ENCODE measurements around the gene PPP2R3A. TPM values are rescaled to one million over a fixed set of nuclear protein-coding genes. Genes with fewer than 3 reads are reported as not detected.

PPP2R3A gene
- total RNA-seq, 1 donor from 2014 or later, result 19.3 TPM

DNA sequence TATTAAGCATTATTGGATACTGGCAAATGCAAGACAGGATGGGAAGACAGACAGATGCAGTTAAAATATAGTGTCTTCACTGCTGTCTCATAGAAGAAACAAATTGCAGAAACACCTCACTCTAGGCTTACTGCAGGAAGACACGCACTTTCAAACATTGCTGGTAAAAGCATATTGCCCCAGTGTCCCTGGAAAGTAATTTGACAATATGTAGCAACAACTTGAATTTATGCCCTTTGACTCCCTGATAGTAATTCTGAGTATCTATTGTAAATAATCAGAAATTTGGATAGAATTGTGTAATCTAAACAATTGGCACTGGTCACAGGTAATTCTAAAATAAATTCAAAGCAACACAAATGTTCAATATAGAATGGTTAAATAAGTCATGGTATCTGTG, 168.6 kb downstream of the PPP2R3A start:
- TF ChIP-seq, protein P1, sequence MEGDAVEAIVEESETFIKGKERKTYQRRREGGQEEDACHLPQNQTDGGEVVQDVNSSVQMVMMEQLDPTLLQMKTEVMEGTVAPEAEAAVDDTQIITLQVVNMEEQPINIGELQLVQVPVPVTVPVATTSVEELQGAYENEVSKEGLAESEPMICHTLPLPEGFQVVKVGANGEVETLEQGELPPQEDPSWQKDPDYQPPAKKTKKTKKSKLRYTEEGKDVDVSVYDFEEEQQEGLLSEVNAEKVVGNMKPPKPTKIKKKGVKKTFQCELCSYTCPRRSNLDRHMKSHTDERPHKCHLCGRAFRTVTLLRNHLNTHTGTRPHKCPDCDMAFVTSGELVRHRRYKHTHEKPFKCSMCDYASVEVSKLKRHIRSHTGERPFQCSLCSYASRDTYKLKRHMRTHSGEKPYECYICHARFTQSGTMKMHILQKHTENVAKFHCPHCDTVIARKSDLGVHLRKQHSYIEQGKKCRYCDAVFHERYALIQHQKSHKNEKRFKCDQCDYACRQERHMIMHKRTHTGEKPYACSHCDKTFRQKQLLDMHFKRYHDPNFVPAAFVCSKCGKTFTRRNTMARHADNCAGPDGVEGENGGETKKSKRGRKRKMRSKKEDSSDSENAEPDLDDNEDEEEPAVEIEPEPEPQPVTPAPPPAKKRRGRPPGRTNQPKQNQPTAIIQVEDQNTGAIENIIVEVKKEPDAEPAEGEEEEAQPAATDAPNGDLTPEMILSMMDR (IDR thresholded peaks at IDR 0.05; ENCODE audit: unreplicated experiment), result no peak
- Mint-ChIP-seq H3K9me3 (ENCODE audit: unreplicated experiment) (no peaks in the 10 kb centered on the region), H3K4me1 (ENCODE audit: unreplicated experiment) (peaks cover 6% of the 10 kb centered on the region), H3K4me3 (ENCODE audit: unreplicated experiment) (no peak overlapping the region), H3K36me3 (ENCODE audit: low read depth, unreplicated experiment) (no peaks in the 10 kb centered on the region), H3K27ac (ENCODE audit: unreplicated experiment) (no peak overlapping the region), H3K27me3 (ENCODE audit: unreplicated experiment) (no peaks in the 10 kb centered on the region)
- no peak for DNase-seq (ENCODE audit: low spot score)

DNA sequence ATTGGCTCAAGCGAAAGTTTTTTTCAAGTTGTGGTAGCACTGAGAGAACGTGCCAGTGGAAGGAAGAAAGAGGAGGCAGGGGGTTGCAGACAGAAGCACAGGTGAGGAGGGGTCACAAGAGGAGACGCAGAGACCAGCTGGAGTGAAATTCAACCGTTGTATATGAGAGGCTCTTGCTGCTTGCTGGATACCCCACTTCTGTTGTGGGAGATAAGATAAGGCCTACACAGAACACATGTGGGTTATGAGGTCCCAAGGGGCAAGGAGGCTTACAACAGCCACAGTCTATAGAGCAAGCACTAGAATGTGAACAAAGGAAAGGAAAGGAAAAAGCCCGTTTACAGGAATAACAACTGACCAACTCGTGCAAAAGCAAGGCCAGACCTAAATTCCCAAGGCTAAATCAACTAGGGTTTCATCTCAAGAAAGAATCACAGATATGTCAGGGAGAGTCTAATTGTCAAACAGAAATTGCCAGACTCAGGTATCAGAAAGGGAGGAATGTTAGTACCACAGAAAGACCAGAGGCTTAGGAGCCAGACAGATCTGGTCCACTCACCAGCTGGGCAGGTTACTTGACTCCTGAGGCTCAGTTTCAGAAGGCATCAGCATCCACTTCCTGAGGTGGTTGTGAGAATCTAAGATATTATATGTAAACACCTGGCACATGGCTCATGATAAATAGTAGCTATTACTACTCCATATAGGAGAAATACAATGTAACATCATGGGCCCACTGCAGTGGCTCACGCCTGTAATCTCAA, 169.7 kb downstream of the PPP2R3A start:
- Mint-ChIP-seq H3K27ac (ENCODE audit: unreplicated experiment) (peak overlapping the region; percentile 59), H3K36me3 (ENCODE audit: low read depth, unreplicated experiment) (no peaks in the 10 kb centered on the region), H3K27me3 (ENCODE audit: unreplicated experiment) (no peaks in the 10 kb centered on the region), H3K4me3 (ENCODE audit: unreplicated experiment) (no peak overlapping the region), H3K9me3 (ENCODE audit: unreplicated experiment) (no peaks in the 10 kb centered on the region), H3K4me1 (ENCODE audit: unreplicated experiment) (peaks cover 6% of the 10 kb centered on the region)
- peak; percentile 5 for DNase-seq (ENCODE audit: low spot score)
- TF ChIP-seq, protein P1 (IDR thresholded peaks at IDR 0.05; ENCODE audit: unreplicated experiment), result no peak

GRCh38 chr3:136136454-136136853, 170.9 kb downstream of the PPP2R3A start:
- Mint-ChIP-seq H3K4me3 (ENCODE audit: unreplicated experiment) (no peak overlapping the region), H3K27me3 (ENCODE audit: unreplicated experiment) (no peaks in the 10 kb centered on the region), H3K27ac (ENCODE audit: unreplicated experiment) (no peak overlapping the region), H3K4me1 (ENCODE audit: unreplicated experiment) (peaks cover 6% of the 10 kb centered on the region), H3K9me3 (ENCODE audit: unreplicated experiment) (no peaks in the 10 kb centered on the region), H3K36me3 (ENCODE audit: low read depth, unreplicated experiment) (no peaks in the 10 kb centered on the region)
- TF ChIP-seq, protein P1 (IDR thresholded peaks at IDR 0.05; ENCODE audit: unreplicated experiment), result no peak
- no peak for DNase-seq (ENCODE audit: low spot score)

GRCh38 chr3:136141291-136141785, 175.8 kb downstream of the PPP2R3A start:
- Mint-ChIP-seq H3K4me3 (ENCODE audit: unreplicated experiment) (no peak overlapping the region), H3K27ac (ENCODE audit: unreplicated experiment) (peak overlapping the region; percentile 5), H3K9me3 (ENCODE audit: unreplicated experiment) (no peaks in the 10 kb centered on the region), H3K36me3 (ENCODE audit: low read depth, unreplicated experiment) (peaks cover 5% of the 10 kb centered on the region), H3K27me3 (ENCODE audit: unreplicated experiment) (no peaks in the 10 kb centered on the region), H3K4me1 (ENCODE audit: unreplicated experiment) (peaks cover 2% of the 10 kb centered on the region)
- DNase-seq (ENCODE audit: low spot score), result no peak
- TF ChIP-seq, protein P1 (IDR thresholded peaks at IDR 0.05; ENCODE audit: unreplicated experiment), result no peak

DNA sequence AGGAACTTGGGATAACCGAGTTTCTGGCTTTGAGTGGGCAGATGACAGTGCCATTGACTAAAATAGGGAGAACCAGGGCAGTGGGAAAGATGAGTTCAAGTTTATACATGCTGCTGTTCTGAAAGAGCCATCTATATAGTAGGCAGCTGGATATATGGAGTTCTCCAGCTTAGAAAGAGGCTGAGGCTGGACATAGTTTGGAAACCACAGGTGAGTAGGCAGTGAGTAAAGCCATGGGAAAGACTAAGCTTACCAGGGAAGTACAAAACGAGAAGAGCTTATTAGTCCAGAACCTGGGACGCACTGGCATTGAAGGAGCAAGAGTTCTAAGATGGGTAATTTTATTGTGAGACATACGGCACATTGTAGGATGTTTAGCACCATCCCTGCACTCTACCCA, 176.4 kb downstream of the PPP2R3A start:
- Mint-ChIP-seq H3K4me1 (ENCODE audit: unreplicated experiment) (peaks cover 2% of the 10 kb centered on the region), H3K27me3 (ENCODE audit: unreplicated experiment) (no peaks in the 10 kb centered on the region), H3K27ac (ENCODE audit: unreplicated experiment) (no peak overlapping the region), H3K4me3 (ENCODE audit: unreplicated experiment) (no peak overlapping the region), H3K9me3 (ENCODE audit: unreplicated experiment) (no peaks in the 10 kb centered on the region), H3K36me3 (ENCODE audit: low read depth, unreplicated experiment) (peaks cover 5% of the 10 kb centered on the region)
- DNase-seq (ENCODE audit: low spot score), result no peak
- TF ChIP-seq, protein P1 (IDR thresholded peaks at IDR 0.05; ENCODE audit: unreplicated experiment), result no peak
